Neural cell (in vitro differentiated cells): ENCODE measurements around the gene SPATS2. TPM values are rescaled to one million over a fixed set of nuclear protein-coding genes. Genes with fewer than 3 reads are reported as not detected.

Experiments used
- H2AFZ ChIP-seq: fragments of 200-600, 300-800 bp; sonication (generic), shearing (Covaris generic); 2 replicates; pipeline ENCODE4 v1.6.0; 2014; ENCODE audit warnings: low read depth, mild to moderate bottlenecking, antibody characterized with exemption, low read length, moderate library complexity
- H3F3A ChIP-seq: fragments of 200-600 bp; shearing (Covaris generic); 2 replicates; pipeline ENCODE4 v1.6.1; 2016; ENCODE audit warnings: mild to moderate bottlenecking, moderate library complexity, mixed read lengths, antibody characterized with exemption, low read length; ENCODE audit not compliant: insufficient read depth, poor library complexity, severe bottlenecking
- H3K27ac ChIP-seq: fragments of 200-600, 300-800 bp; sonication (generic), shearing (Covaris generic); 2 replicates; pipeline ENCODE4 v1.5.1; 2014; ENCODE audit warnings: mild to moderate bottlenecking, low read length, moderate library complexity
- H3K27me3 ChIP-seq: fragments of 300-800, 200-600 bp; sonication (generic), shearing (Covaris generic); 2 replicates; pipeline ENCODE4 v1.6.0; 2014; ENCODE audit warnings: mild to moderate bottlenecking, low read depth, low read length, moderate library complexity; ENCODE audit not compliant: insufficient read depth
- H3K36me3 ChIP-seq: fragments of 300-800, 200-600 bp; sonication (generic), shearing (Covaris generic); 2 replicates; pipeline ENCODE4 v1.5.1; 2014; ENCODE audit warnings: mild to moderate bottlenecking, antibody characterized with exemption, low read length, moderate library complexity; ENCODE audit not compliant: insufficient read depth
- H3K4me2 ChIP-seq: fragments of 300-800, 200-600 bp; sonication (generic), shearing (Covaris generic); 2 replicates; pipeline ENCODE4 v1.6.0; 2014; ENCODE audit warnings: mild to moderate bottlenecking, low read length
- H3K4me3 ChIP-seq: fragments of 300-800, 200-600 bp; sonication (generic), shearing (Covaris generic); 2 replicates; pipeline ENCODE4 v1.5.1; 2014; ENCODE audit warnings: mild to moderate bottlenecking, low read length, moderate library complexity
- H3K79me2 ChIP-seq: fragments of 200-600 bp; shearing (Covaris generic); replicated peaks from 2 replicates; pipeline ENCODE4 v1.6.0; 2014; ENCODE audit warnings: mild to moderate bottlenecking, low read length, moderate library complexity; ENCODE audit not compliant: insufficient read depth
- H3K9ac ChIP-seq: fragments of 300-800, 200-600 bp; sonication (generic), shearing (Covaris generic); 2 replicates; pipeline ENCODE4 v1.6.1; 2016; ENCODE audit warnings: mild to moderate bottlenecking, low read length, mixed read lengths
- H3K9me2 ChIP-seq: fragments of 200-600 bp; shearing (Covaris generic); 2 replicates; pipeline ENCODE4 v1.6.1; 2016; ENCODE audit warnings: mild to moderate bottlenecking, low read length, mixed read lengths; ENCODE audit not compliant: insufficient read depth
- H3K9me3 ChIP-seq: fragments of 200-600, 300-800 bp; sonication (generic), shearing (Covaris generic); 2 replicates; pipeline ENCODE4 v1.6.1; 2016; ENCODE audit warnings: mild to moderate bottlenecking, mixed run types, low read length, moderate library complexity, mixed read lengths
- H4K20me1 ChIP-seq: fragments of 200-600 bp; shearing (Covaris generic); 2 replicates; pipeline ENCODE4 v1.6.1; 2016; ENCODE audit warnings: mild to moderate bottlenecking, mixed run types; ENCODE audit not compliant: insufficient read depth
- EP300 ChIP-seq: fragments of 450-650 bp; conservative IDR thresholded peaks from 2 replicates; pipeline ENCODE4 v1.6.1; 2014; ENCODE audit warnings: antibody characterized with exemption, mild to moderate bottlenecking, moderate library complexity; ENCODE audit not compliant: poor library complexity, severe bottlenecking
- EZH2 ChIP-seq: fragments of 200-600, 300-800 bp; shearing (Covaris generic), sonication (generic); IDR thresholded peaks from 2 replicates; pipeline ENCODE4 v1.6.1; 2014; ENCODE audit warnings: antibody characterized with exemption, low read length, borderline replicate concordance, mild to moderate bottlenecking; ENCODE audit not compliant: insufficient read depth, poor library complexity, severe bottlenecking
- MXI1 ChIP-seq: fragments of 450-650 bp; conservative IDR thresholded peaks from 2 replicates; pipeline ENCODE4 v1.6.1; 2014; ENCODE audit warnings: antibody characterized with exemption, mild to moderate bottlenecking; ENCODE audit not compliant: poor library complexity, severe bottlenecking
- POLR2AphosphoS5 ChIP-seq: IDR thresholded peaks from 2 replicates; pipeline ENCODE4 v1.6.1; 2012
- RAD21 ChIP-seq: fragments of 450-650 bp; conservative IDR thresholded peaks from 2 replicates; pipeline ENCODE4 v1.6.1; 2014; ENCODE audit warnings: antibody characterized with exemption, mild to moderate bottlenecking, moderate library complexity
- SMC3 ChIP-seq: fragments of 450-650 bp; conservative IDR thresholded peaks from 2 replicates; pipeline ENCODE4 v1.6.1; 2014; ENCODE audit warnings: antibody characterized with exemption, mild to moderate bottlenecking, moderate library complexity; ENCODE audit not compliant: poor library complexity
- TAF1 ChIP-seq: IDR thresholded peaks from 2 replicates; pipeline ENCODE4 v1.6.1; 2012; ENCODE audit warnings: low read depth
- polyA plus RNA-seq: library from polyadenylated mRNA; depleted of rRNA; stranded (reverse); fragments of >200 nt; gene quantifications from 2 replicates; pipeline ENCODE4 v1.2.3, GENCODE V29; 2014
- TF ChIP-seq, protein P1 (sequence below): IDR thresholded peaks from 2 replicates; pipeline ENCODE4 v1.6.1; 2012; ENCODE audit warnings: borderline replicate concordance
- TF ChIP-seq, protein P2 (sequence below): fragments of 450-650 bp; IDR thresholded peaks from 2 replicates; pipeline ENCODE4 v1.5.1; 2014; ENCODE audit warnings: antibody characterized with exemption, mild to moderate bottlenecking, moderate library complexity; ENCODE audit not compliant: poor library complexity, severe bottlenecking

Gene SPATS2
- polyA plus RNA-seq, 1 donor from 2014 or later, result 58.4 TPM

DNA sequence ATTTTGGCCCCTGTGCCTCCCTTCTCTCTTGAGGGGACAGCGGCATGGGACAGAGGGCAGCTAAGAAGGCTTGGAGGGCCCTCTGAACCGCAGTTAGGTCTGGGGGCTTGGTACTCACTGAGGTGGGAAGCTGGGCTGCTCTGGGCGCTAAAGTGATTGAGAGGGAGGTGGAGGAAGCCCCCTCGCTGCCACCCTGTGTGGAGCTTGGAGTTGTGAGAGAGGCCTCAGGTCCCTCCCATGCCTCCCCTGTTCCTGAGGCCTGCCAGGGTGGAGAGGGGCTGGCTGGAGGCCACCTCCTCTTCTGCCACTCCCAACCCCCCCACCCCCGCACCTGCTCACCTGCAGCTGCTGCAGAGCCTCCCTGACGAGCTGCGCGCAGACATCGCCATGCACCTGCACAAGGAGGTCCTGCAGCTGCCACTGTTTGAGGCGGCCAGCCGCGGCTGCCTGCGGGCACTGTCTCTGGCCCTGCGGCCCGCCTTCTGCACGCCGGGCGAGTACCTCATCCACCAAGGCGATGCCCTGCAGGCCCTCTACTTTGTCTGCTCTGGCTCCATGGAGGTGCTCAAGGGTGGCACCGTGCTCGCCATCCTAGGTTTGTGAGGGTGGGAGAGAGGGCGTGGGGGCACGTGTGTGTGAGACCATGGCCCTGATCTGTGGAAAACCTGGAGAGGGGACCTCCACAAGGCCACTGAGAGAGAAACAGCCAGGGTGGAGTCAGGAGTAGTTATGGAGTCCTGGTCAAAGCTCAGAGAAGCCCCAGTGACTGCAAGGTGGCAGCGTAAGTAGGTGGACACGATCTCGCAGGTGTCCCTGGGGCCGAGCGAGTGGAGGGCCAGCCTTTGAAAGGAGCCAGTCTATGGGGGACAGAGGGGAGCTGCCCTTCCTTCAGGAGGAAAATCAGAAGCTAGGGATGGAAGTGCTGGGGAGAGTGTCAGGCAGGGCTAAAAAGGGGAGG, 182.8 kb downstream of the SPATS2 start:
- no peak overlapping the region for H2AFZ ChIP-seq
- H3K9ac ChIP-seq, result no peak overlapping the region
- no peak overlapping the region for H3K4me2 ChIP-seq
- H3K79me2 ChIP-seq, result no peaks in the 10 kb centered on the region
- no peaks in the 10 kb centered on the region for H3K36me3 ChIP-seq
- H3K4me3 ChIP-seq, result no peak overlapping the region
- H3K27me3 ChIP-seq, result peaks cover 20% of the 10 kb centered on the region
- TF ChIP-seq EP300, result no peak
- no peak for TF ChIP-seq TAF1
- no peak for TF ChIP-seq MXI1
- TF ChIP-seq SMC3, result no peak
- TF ChIP-seq, protein P1, sequence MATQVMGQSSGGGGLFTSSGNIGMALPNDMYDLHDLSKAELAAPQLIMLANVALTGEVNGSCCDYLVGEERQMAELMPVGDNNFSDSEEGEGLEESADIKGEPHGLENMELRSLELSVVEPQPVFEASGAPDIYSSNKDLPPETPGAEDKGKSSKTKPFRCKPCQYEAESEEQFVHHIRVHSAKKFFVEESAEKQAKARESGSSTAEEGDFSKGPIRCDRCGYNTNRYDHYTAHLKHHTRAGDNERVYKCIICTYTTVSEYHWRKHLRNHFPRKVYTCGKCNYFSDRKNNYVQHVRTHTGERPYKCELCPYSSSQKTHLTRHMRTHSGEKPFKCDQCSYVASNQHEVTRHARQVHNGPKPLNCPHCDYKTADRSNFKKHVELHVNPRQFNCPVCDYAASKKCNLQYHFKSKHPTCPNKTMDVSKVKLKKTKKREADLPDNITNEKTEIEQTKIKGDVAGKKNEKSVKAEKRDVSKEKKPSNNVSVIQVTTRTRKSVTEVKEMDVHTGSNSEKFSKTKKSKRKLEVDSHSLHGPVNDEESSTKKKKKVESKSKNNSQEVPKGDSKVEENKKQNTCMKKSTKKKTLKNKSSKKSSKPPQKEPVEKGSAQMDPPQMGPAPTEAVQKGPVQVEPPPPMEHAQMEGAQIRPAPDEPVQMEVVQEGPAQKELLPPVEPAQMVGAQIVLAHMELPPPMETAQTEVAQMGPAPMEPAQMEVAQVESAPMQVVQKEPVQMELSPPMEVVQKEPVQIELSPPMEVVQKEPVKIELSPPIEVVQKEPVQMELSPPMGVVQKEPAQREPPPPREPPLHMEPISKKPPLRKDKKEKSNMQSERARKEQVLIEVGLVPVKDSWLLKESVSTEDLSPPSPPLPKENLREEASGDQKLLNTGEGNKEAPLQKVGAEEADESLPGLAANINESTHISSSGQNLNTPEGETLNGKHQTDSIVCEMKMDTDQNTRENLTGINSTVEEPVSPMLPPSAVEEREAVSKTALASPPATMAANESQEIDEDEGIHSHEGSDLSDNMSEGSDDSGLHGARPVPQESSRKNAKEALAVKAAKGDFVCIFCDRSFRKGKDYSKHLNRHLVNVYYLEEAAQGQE, result no peak
- TF ChIP-seq RAD21, result no peak
- no peak for TF ChIP-seq EZH2
- TF ChIP-seq POLR2AphosphoS5, result no peak
- TF ChIP-seq, protein P2, sequence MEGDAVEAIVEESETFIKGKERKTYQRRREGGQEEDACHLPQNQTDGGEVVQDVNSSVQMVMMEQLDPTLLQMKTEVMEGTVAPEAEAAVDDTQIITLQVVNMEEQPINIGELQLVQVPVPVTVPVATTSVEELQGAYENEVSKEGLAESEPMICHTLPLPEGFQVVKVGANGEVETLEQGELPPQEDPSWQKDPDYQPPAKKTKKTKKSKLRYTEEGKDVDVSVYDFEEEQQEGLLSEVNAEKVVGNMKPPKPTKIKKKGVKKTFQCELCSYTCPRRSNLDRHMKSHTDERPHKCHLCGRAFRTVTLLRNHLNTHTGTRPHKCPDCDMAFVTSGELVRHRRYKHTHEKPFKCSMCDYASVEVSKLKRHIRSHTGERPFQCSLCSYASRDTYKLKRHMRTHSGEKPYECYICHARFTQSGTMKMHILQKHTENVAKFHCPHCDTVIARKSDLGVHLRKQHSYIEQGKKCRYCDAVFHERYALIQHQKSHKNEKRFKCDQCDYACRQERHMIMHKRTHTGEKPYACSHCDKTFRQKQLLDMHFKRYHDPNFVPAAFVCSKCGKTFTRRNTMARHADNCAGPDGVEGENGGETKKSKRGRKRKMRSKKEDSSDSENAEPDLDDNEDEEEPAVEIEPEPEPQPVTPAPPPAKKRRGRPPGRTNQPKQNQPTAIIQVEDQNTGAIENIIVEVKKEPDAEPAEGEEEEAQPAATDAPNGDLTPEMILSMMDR, result no peak
- H4K20me1 ChIP-seq, result no peaks in the 10 kb centered on the region
- no peaks in the 10 kb centered on the region for H3K9me2 ChIP-seq
- H3F3A ChIP-seq, result no peaks in the 10 kb centered on the region
- no peak overlapping the region for H3K27ac ChIP-seq
- no peaks in the 10 kb centered on the region for H3K9me3 ChIP-seq

DNA sequence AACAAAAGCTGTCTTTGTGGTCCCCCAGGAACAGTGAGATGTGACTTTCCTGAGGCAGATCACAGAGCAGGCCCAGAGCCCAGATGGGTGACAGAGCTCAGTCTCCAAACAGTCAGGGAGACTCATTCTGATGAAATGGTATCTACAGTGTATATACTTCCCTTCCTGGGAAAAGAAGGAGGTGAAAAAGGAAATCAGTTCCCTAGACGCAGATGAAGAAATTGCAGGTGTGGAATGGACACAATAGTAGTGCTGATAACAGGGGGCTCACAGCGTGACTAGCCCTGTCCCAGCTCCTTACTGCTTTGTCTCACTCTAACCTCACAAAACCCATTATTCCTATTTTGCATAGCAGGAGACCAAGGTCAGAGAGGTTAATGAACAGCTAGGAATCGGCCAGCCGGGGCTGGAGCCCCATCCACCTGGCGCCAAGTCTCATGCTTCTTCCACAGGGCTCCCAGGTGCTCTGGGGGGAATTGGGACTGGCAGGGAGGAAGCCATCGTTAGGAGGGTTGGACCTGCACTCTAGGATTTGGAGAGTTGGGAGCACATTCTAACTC, 183.5 kb downstream of the SPATS2 start:
- no peak overlapping the region for H3K9ac ChIP-seq
- no peak for TF ChIP-seq EZH2
- TF ChIP-seq, protein P2, result no peak
- TF ChIP-seq, protein P1, result no peak
- TF ChIP-seq SMC3, result no peak
- no peak for TF ChIP-seq RAD21
- TF ChIP-seq TAF1, result no peak
- TF ChIP-seq MXI1, result no peak
- no peak for TF ChIP-seq POLR2AphosphoS5
- no peak for TF ChIP-seq EP300
- H3K9me2 ChIP-seq, result no peaks in the 10 kb centered on the region
- no peak overlapping the region for H3K27ac ChIP-seq
- H3K4me3 ChIP-seq, result no peak overlapping the region
- H3K36me3 ChIP-seq, result no peaks in the 10 kb centered on the region
- no peak overlapping the region for H2AFZ ChIP-seq
- no peak overlapping the region for H3K4me2 ChIP-seq
- no peaks in the 10 kb centered on the region for H3K79me2 ChIP-seq
- no peaks in the 10 kb centered on the region for H3F3A ChIP-seq
- peaks cover 19% of the 10 kb centered on the region for H3K27me3 ChIP-seq
- no peaks in the 10 kb centered on the region for H3K9me3 ChIP-seq
- H4K20me1 ChIP-seq, result no peaks in the 10 kb centered on the region
